ENCODE data around the gene WDR48.

Gene WDR48

GRCh38 chr3:39102504-39103323, 50.9 kb downstream of the WDR48 start:
- no peak for DNase-seq (ENCODE audit: low read depth)

GRCh38 chr3:39103324-39103693, 51.5 kb downstream of the WDR48 start:
- DNase-seq (ENCODE audit: low read depth), result no peak

GRCh38 chr3:39103791-39104552, 52.2 kb downstream of the WDR48 start:
- no peak for DNase-seq (ENCODE audit: low read depth)

GRCh38 chr3:39104961-39105686, 53.3 kb downstream of the WDR48 start:
- DNase-seq (ENCODE audit: low read depth), result no peak

GRCh38 chr3:39105687-39106063, 53.9 kb downstream of the WDR48 start:
- no peak for DNase-seq (ENCODE audit: low read depth)

GRCh38 chr3:39106281-39106811, 54.5 kb downstream of the WDR48 start:
- no peak for DNase-seq (ENCODE audit: low read depth)

- no peak for DNase-seq (ENCODE audit: low read depth)
Observed at GRCh38 chr3:39106851-39107387, 55.1 kb downstream of the WDR48 start.

- DNase-seq (ENCODE audit: low read depth), result peak; percentile 23
Observed at GRCh38 chr3:39107388-39108199, 55.8 kb downstream of the WDR48 start, which contains the start of the genes GORASP1 and TTC21A. Gene GORASP1, minus strand, starts transcription at chr3:39107627. Its CDS starts 86 bp downstream, at chr3:39107541. Gene TTC21A, plus strand, starts transcription at chr3:39107680. Its CDS starts 158 bp downstream, at chr3:39107838.

- no peak for DNase-seq (ENCODE audit: low read depth)
Observed at GRCh38 chr3:39108200-39108710, 56.4 kb downstream of the WDR48 start.

- DNase-seq (ENCODE audit: low read depth), result no peak
Observed at GRCh38 chr3:39109086-39109485, 57.3 kb downstream of the WDR48 start.

- no peak for DNase-seq (ENCODE audit: low read depth)
Observed at GRCh38 chr3:39110041-39110639, 58.3 kb downstream of the WDR48 start.

GRCh38 chr3:39112113-39112512, 60.3 kb downstream of the WDR48 start:
- DNase-seq (ENCODE audit: low read depth), result no peak

- no peak for DNase-seq (ENCODE audit: low read depth)
Observed at GRCh38 chr3:39112535-39112934, 60.7 kb downstream of the WDR48 start.

GRCh38 chr3:39113291-39113690, 61.5 kb downstream of the WDR48 start:
- no peak for DNase-seq (ENCODE audit: low read depth)

GRCh38 chr3:39114456-39114855, 62.6 kb downstream of the WDR48 start:
- no peak for DNase-seq (ENCODE audit: low read depth)

GRCh38 chr3:39115870-39116269, 64.1 kb downstream of the WDR48 start:
- no peak for DNase-seq (ENCODE audit: low read depth)

GRCh38 chr3:39118079-39118478, 66.3 kb downstream of the WDR48 start:
- DNase-seq (ENCODE audit: low read depth), result no peak

GRCh38 chr3:39118931-39119660, 67.3 kb downstream of the WDR48 start:
- no peak for DNase-seq (ENCODE audit: low read depth)

GRCh38 chr3:39121621-39122020, 69.8 kb downstream of the WDR48 start:
- no peak for DNase-seq (ENCODE audit: low read depth)

GRCh38 chr3:39122813-39123212, 71.0 kb downstream of the WDR48 start:
- no peak for DNase-seq (ENCODE audit: low read depth)

Data from stimulated activated CD8-positive, alpha-beta memory T cell treated with anti-CD3 and anti-CD28 coated beads, Interleukin-15, amount 100 ng/mL, for 24 hours (primary cell).